Stimulated activated CD4-positive, alpha-beta T cell treated with anti-CD3 and anti-CD28 coated beads, Interleukin-1b, Interleukin-23, amount 100 ng/mL, for 4 hours (primary cell): Measurements from ENCODE around the gene LRRN1.
A peak's percentile ranks its signal among the peaks of the same experiment; 100 is the strongest.

Experiments used
- DNase-seq, 2 donors: peaks; one replicate each; pipeline ENCODE4 v3.0.0-alpha.2; 2020; ENCODE audit warnings: low read depth in 2 of 2

LRRN1 gene

DNA sequence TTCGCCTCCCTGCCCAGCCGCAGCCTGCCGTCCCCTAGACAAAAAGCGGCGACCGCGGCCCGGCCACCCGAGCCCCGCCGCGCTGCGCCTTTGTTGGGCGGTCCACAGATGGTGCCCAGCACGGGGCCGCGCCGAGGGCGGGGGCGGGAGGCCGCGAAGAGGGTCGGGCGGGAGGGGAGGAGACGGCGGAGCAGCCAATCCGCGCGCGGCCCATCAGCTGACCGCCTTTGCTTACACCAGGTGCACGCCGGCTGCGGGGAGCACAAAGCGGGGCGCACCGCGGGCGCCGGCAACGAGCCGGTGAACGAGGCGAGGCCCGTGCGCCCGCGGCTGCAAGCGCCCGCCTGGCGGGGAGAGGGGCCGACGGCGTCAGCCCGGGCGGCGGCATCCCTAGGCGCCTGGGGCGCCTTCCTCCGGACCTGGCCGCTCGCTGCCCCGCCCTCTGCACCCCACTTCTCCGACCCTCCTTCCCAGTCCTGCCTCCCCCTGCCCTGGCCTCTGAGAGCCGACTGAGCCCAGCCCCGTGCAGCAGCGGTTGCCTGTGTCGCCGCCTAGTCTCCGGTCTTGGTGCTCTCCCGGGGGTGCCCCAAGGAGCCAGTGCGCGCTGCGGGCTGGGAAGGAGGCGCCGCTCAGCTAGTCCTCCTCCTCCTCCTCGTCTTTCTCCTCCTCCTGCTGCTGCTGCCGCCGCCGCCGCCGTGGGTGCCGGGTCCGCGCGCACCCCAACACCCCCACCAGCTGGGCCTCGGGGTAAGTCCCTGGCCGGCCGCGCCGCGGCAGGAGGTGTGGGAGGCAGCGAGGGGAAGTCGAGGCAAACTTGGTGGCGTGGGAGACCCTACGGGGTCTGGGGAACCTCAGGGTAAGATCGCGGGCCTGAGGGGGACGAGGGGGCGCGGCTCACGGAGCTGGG is at the start of gene LRRN1:
TSS of gene LRRN1 (plus strand) at position 259 of the 907 bp plus-strand sequence. CDS start 45,211 bp downstream, outside the sequence.
- DNase-seq = peak in 1 of 2 donors; percentile 9

DNA sequence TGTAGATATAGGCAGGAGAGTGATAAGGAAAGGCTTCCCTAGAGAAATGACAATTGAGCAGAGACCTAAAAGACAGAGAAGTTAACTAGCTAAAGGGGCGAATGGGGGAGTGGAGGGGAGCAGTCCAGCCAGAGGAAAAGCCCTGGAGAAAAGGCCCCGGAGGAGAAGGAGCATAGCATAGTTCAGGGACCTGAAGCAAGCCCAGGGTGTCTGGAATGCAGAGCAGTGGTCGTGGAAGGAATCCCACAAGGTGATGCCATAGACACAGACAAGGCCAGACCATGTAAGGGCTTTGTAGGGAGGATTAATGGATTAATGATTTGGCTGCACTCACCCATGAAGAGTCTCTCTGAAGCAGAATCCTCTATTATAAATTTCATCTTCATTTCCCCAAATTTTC is 45.8 kb upstream of the LRRN1 start:
- DNase-seq = no peak

DNA sequence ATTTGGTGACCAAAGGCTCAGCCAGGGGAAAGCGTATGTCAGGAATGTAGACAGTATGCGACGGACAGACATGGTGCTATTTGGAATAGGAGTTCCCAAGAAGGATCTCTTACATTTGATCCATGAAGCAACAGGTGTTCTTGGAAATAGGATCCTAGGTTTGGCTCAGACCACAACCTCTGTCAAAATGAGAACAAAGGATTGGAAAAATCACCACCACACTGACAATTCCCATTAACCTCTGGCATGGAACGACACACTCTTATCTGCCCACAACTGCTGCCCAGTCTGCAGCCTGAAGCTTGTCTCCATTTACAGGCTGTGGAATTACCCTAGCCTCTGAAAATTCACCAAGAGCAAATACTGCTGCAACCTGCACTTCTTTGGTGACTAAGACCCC is 33.6 kb upstream of the LRRN1 start:
- no peak for DNase-seq

DNA sequence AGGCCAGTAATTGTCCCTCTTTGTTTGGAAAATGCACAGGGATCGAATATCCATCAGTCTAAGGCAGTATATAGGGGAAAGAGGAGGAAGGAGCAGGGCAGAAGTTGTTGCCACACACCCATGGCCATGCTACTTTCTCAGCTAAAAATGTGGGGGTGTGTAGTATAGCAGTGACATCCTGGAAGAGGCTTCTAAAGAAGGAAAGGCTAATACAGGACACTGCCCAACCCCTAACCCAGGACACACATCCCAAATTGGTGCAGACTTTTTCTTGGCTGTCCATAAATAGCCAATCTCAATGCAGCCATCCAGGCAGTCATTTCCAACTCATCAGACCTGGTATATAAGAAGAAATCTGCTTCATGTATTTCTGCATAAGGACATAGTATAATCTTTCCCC is 33.1 kb upstream of the LRRN1 start:
- DNase-seq = no peak

DNA sequence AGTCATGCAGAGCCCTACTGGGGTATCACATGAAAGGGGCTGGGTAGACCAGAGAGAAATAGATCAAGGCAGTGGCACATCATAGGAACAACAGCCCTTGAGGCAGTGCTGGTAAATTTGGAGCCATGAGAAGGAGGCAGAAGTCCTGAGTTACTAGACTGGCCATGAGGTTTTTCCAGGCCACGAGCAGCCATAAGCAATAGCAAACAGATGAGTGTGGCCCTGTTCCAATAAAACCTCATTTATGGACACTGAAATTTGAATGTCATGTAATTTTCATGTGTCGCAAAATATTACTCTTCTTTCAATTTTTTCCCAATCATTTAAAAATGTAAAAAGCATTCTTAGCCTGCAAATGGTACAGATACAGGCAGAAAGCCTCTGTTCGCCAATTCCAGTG is 28.1 kb upstream of the LRRN1 start:
- no peak for DNase-seq

DNA sequence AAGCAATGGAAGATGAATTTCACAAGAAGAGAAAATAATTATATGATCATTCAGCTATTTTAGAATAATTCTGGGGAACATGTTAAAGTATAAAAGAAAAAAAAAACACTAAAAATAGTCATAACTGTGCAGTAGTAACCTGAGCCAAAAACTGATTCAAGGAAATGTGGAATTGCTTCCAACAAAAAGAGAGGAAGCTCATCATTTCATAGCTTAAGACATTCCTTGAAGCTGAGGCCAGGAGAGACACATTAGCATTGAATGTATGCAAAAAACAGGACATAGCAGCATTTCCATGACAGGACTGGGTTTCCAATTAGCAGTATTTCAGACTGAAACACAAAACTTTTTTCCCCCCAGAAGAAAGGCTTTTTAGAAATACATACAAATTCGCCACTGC is 27.7 kb upstream of the LRRN1 start:
- DNase-seq = no peak

DNA sequence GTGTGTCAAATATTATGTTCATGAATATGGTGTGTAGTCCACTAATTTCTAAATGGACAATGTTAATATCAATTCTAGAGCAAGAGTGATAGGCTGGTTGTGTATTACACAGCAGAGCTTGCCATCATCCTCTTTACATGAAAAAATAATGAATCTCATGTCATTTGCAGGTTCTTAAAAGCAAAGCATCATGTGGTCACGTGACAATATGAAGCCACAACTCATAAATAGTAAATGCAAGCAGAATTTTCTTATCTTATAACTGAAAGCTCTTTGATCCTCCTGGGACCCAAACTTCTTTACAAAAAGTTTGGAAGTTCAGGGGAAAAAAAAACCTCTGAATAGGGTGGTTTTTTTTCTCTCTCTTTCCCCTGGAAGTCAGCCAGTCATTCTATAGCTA is 26.9 kb upstream of the LRRN1 start:
- DNase-seq = no peak

DNA sequence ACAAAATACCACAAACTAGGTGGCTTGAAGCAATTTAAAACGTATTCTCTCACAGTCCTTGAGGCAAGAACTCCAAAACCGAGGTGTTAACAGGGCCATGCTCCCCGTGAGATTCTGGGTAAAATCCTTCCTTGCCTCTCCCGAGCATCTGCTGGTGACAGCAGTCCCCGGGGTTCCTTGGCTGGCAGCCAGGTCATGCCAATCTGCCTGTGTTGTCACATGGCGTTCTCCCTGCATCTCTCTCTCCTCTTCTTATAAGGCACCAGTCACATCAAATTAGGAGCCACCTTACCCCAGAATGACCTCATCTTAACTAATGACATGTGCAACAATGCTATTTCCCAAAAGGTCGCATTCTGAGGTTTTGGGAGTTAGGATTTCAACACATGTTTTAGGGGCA is 26.3 kb upstream of the LRRN1 start:
- DNase-seq = no peak

DNA sequence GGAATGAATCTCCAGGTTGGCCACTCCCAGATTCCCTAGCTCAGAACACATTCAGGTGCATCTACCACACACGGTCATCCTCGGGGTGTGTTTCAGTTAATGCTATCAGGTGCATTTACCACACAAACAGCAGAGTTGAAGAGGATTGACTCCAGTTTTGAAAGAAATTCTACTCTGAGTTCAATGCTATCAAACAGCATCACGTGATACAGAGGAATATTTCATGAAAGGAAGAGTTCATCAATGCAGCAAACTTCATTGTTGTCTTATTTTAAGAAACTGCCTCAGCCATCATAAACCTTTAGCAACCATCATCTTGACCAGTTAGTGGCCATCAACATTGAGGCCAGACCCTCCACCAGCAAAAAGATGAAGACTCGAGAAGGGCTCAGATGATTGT is 22.6 kb upstream of the LRRN1 start:
- no peak for DNase-seq

DNA sequence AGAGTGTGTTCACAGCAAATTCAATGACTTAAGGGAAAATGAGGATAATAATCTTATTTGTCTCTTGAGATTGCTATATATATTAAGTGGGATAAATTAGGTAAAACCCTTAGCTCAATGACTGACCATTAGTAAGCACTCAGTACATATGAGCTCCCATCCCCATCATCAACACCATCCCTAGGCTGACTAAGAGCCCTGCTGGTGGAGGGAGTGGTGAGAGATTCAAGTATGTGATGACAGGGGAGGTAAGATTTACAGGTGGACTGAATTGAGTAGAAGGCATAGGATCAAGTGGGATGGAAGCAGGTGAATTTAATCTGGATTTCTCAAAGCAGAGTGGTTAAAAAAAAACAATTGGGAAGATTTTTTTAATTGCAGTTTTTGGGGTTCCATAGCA is 21.0 kb upstream of the LRRN1 start:
- DNase-seq = no peak

DNA sequence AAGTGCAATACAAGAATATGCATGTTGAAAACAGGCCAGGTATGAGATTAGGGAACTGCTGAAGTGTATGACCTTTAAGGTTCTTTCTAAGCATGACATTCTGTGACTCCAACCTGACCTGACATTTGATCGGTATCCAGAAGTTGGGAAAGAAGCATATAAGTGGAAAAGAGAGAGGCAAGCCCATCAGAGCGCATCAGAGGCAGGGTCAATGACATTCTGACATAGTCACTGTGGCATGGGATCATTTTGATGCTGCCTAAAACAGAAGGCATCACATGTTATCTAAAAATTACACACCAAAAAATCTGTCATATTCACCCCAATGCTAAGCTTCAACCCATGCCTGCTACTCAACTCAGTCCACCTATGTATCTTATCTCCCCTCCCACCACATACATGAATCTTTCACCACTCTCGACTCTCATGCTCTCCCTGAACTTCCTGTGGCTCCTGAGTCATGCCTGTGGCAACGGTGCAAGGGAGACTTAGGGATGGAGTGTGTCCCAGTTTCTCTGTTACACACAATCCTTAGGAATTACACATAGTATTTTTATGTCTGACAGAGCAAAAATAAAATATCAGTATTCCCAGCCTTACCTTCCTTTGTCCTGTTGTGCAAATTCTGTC is 20.5 kb upstream of the LRRN1 start:
- DNase-seq = no peak

DNA sequence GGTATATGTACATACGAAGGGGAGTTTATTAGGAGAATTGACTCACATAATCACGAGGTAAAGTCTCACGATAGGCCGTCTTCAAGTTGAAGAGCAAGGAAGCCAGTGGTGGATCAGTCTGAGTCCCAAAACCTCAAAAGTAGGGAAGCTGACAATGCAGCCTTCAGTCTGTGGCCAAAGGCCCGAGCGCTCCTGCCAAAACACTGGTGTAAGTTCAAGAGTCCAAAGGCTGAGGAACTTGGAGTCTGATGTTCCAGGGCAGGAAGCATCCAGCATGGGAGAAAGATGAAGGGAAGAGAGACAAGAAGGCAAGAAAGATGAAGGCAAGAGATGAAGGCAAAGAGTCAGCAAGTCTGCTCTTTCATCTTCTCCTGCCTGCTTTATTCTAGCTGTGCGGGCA is 16.8 kb upstream of the LRRN1 start:
- DNase-seq = no peak

DNA sequence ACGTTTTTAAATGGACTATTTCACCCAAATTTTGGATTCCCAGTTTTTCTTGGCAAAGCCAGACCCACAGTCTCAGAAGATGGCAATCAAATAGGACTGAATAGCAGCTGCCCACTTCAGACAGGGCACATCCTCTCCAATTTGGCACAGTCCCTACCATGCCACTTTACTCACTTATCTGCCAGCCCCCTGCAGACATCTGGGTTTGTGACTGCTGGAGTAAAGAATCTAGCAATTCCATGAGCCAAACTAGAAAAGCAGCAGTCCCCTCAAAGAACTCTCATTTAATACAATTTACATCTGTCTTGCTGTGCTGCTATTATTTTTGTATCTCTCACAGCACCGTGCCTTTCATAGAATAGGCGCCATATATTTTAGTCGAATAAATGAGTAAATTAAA is 16.0 kb upstream of the LRRN1 start:
- no peak for DNase-seq

DNA sequence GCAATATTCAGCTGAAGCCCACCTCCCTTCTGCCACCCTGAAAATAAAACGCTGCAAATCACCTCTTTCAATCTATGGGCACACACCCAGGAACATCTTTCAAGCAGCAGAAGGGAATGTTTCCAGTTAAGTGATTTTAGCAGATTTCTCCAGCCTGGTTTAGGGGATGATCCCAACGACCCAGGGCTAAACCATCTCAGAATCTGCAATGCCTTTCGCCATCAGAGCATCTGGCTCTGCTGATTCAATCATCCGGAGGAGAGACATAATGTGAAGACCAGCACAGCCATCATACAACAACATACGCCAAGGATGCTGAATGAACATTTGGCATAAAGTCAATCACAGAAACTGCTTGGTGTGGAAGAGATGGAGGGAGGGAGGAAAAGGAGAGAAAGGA is 15.5 kb upstream of the LRRN1 start:
- no peak for DNase-seq

DNA sequence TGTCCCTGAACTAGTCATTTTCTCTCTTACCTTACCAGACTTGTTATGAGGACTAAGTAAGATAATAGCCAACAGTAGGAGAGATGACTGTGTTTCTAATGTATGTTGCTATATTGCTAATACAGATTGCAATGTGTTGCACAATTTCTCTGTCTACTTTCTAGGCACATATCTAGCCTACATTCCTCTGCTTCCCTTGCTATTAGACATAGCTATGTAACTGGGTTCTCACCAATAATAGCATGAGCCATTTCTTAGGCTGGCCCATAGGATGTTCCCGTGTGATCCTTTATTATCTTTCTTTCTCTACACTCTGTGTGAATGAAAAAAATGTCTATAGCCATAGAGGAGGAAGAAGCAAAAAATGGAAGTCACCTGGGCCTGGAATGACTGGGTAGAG is 6.8 kb upstream of the LRRN1 start:
- no peak for DNase-seq

DNA sequence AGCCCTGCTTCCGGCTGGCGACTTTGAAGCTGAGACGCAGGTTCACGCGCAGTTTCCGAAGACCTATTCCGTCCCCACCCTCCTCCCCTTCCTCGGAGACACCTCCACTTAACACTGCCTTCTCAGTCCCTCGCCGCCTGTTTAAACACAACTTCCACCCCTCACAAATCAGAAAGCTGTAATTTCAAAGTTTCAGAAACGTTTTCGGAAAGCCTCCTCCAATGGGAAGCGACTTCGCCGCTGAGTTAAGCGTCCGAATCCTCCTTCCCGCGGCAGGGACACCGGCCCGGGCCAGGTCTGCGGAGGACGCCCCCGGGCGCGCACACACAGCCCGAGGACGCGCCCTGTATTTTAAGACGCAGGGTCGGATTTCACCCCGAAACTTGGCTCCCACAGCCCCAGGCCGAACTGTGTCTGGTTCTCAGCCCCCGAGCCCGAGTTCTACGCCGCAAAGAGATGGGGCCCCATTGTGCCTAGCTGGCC is 559 bp upstream of the LRRN1 start:
- peak in 1 of 2 donors; percentile 8 for DNase-seq

DNA sequence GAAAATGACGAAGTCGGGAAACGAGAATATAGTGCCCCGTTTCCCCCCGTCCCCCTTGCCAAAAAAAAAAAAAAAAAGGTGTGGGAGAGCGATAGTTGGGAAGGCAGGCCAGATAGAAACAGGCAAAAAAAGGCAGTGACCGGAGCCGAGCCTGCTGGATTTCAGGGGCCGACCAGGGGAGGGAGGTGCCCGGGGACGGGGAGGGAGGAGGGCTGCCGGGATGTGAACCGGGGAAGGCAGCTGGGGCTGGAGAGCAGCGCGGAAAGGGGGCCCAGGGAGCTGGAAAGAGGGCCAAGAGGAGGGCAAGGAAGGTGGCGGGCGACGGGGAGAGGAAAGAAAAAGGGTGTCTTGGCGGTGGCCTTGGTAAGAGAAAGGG is 837 bp downstream of the LRRN1 start:
- DNase-seq = peak in 1 of 2 donors; percentile 3

DNA sequence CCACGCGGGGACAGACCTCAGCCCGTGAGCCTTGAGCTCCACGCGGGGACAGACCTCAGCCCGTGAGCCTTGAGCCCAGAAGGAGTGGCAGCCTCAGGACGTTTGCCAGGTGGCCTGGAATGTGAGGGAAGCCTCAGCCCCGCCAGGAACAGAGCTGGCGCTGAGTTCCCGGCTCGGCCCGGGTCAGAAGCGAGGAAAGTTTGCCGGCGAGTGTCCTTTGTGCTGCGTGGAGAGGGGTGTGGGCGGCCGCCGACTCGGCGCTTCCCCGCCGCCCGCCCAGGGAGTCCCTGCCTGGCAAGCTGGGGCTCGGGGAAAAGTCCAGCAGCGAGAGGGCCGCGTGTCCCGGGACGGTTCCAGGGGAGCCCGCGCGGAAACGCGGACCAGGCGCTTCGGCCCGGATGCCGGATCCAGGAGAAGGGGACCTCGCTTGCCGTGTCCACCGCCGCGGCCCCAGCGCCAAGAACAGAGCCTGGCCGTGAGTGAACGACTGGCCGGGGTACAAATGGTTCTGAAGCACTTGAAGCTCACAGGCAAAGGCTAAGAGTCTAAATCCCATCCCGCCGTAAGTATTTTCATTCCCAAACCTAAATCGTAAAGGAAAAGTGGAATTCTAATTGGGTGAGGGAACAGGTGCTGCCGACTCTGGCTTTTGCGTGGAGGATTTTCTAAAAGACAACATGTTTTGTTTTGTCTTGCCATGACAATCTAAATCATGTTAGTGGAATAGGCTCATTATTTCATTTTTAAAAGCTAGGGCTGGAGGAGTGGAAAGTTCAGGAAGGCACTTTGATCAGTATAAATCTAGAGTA is 1.7 kb downstream of the LRRN1 start:
- DNase-seq = no peak

DNA sequence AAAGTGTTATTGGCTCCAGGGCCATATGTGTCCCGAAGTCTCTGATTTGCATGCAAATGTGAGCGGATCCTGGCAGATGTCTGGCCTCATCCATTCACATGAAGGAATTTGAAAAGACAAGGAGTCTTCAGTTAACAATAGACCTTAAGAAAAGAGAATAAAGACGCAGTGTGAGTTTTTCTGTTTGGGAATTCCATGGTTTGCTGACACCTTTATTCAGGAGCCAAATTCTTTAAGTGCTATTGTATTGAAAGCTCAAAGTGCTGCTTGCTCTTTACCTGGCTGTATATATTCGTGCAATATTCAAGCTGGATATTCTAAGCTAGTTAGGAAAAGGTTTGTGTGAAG is 2.2 kb downstream of the LRRN1 start:
- no peak for DNase-seq

DNA sequence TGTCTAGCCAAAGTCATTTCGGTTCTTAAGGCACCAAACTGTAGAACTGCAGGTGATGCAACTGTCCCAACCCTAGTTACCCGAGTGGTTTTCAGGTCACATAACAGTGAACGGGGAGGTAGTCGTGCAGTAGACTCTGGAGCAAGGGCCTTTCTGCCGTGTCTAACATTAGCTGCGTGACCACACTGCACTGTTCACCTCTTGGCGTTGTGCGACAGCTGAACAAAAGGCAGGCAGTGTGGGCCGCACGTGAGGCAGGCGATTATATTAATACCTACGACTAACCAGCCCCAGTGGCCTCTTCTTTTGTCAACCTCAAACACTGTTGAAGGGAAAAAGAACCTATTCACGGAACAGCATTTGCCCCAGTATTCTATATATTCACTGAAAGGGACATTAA is 2.8 kb downstream of the LRRN1 start:
- no peak for DNase-seq

DNA sequence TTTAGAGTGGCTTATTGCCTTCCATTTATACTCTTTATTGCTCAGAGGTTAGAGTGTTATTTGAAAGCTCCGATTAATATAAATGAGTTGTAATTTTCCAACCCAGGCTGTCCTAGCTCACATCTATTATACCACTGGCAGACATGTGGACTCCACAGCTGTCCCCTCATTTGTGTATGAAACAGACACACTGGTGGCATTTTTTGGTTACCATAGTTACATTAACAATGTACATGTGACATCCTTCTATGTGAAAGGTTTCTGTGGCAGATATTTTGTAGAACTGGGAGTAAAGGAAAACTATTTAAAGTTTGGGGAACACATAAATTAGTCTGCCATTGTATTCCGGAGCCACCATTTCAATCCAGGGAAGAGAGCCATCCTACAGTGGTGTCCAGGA is 5.3 kb downstream of the LRRN1 start:
- no peak for DNase-seq

DNA sequence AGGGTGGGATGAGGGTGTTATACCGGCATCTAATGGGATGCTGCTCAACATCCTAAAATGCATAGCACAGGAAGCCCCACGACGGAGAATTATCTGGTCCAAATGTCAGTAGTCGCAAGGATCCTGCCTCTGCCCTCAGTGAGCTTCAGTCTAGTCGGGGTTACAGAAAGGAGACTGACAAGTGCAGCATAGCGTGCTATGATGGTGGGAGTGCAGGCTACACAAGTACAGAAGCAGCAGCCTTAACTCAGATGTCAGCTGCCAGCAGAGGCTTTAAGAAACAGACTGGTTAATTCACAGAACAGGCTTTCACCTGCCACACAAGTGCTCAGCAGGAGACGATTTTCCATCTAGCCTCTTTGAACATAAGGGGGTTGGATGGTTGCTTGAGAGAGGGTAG is 6.9 kb downstream of the LRRN1 start:
- DNase-seq = no peak

DNA sequence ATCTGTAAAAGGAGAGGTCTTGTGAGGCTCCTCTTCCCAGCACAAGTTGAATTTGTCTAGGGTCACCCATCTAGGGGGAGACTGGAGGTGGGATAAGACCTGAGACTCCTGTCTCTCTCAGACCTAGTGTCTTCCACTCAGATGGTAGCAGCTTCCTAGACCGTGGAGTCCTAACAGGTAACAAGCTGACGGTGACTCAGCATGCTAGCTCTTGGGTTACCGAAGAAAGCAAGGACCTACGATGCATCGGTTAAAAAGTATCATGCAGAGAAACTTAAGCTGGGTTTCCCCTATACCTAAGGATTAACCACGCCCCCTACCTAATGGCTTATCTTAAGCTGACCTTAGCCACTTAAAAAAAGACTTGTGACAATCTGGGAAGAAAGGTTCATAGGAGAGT is 7.6 kb downstream of the LRRN1 start:
- no peak for DNase-seq
